ENCODE data around the gene RHOT2.

DNA sequence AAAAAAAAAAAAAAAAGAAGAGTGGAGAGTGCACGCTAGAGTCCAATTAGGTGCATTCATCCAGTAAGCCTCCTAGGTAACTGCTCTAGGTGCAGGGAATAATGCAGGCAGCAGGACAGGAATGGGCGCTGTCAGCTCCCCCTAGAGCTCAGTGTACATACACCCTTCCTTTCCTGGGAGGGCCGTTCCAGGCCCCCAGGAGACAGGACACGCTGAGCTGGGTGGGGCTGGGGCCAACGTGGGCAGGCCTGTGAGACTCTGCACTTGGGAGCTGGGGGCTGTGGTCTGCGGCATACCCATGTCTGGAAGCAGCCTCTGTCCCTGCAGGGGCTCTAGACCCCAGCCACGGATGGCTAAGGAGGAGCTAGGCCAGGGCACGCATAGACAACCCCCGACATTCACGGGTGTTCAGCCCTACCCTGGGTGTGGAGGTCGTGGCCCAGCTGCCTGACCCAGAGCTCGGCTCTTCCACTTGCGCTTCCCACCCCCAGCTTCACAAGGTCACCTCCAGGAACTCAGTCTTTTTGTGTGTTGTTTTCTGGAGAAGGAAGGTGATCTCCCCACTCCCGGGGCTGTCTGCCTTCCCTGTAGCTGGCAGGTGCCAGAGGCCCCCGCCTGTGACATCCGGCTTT, 52.0 kb downstream of the RHOT2 start:
- TF ChIP-seq JUND (IDR thresholded peaks at IDR 0.05), result no peak
- TF ChIP-seq MAX (IDR thresholded peaks at IDR 0.05), result no peak
- TF ChIP-seq RAD21 (IDR thresholded peaks at IDR 0.05; ENCODE audit: low read depth), result no peak
- TF ChIP-seq, protein P1, sequence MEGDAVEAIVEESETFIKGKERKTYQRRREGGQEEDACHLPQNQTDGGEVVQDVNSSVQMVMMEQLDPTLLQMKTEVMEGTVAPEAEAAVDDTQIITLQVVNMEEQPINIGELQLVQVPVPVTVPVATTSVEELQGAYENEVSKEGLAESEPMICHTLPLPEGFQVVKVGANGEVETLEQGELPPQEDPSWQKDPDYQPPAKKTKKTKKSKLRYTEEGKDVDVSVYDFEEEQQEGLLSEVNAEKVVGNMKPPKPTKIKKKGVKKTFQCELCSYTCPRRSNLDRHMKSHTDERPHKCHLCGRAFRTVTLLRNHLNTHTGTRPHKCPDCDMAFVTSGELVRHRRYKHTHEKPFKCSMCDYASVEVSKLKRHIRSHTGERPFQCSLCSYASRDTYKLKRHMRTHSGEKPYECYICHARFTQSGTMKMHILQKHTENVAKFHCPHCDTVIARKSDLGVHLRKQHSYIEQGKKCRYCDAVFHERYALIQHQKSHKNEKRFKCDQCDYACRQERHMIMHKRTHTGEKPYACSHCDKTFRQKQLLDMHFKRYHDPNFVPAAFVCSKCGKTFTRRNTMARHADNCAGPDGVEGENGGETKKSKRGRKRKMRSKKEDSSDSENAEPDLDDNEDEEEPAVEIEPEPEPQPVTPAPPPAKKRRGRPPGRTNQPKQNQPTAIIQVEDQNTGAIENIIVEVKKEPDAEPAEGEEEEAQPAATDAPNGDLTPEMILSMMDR (IDR thresholded peaks at IDR 0.05 in 2 of 3, conservative IDR thresholded peaks at IDR 0.05 in 1 of 3; ENCODE audit: borderline replicate concordance in 1 of 3, insufficient read depth in 1 of 3, low read depth in 2 of 3, low read length in 2 of 3), result peak in 2 of 3 experiments; percentile 44 to 56; a peak in 4 of 6 replicates
- TF ChIP-seq POLR2AphosphoS5 (IDR thresholded peaks at IDR 0.05; ENCODE audit: low read depth, low read length), result peak; percentile 67
- TF ChIP-seq POLR2A (IDR thresholded peaks at IDR 0.05; ENCODE audit: borderline replicate concordance, extremely low read depth, insufficient read depth, insufficient read length), result no peak

All from HCT116 (cell line).